Right ventricle myocardium superior (tissue), 1 donor: ENCODE results near the gene MARCHF6. TPM values are rescaled to one million over a fixed set of nuclear protein-coding genes. Genes with fewer than 3 reads are reported as not detected.
"Not testable (repeated sequence)": the region's sequence is repeated elsewhere in the genome, so short reads cannot be mapped to it uniquely, and the experiment has no call there.

Source experiments
- ATAC-seq: fragments of 200-7000 bp; cut with Tn5 transposase; one replicate; pipeline ENCODE4 v1.9.1; 2020; ENCODE audit warnings: mild to moderate bottlenecking; ENCODE audit not compliant: poor library complexity
- DNase-seq: peaks from one replicate; pipeline ENCODE4 v3.0.0-alpha.2; 2020
- intact Hi-C: fragments of 100-400 bp; cut with DNase I; formaldehyde crosslinking; loops from one replicate; pipeline ENCODE4 v1.11.2; 2022
- long read RNA-seq: library from polyadenylated mRNA; unstranded; transcript quantifications from one replicate; pipeline ENCODE4 v2.0.0, GENCODE V29; 2021
- total RNA-seq: library from RNA; stranded (reverse); fragmentation: NEBNext Ultra II Directional; extraction: Animal tissue kit (Norgen Biotek cat#: 25700); gene quantifications from one replicate; pipeline ENCODE4 v1.2.1, GENCODE V29; 2021
- donor health status: DM: no; HTN: yes; CAD: no; lungs with severe emphysema.

MARCHF6 gene, protein sequence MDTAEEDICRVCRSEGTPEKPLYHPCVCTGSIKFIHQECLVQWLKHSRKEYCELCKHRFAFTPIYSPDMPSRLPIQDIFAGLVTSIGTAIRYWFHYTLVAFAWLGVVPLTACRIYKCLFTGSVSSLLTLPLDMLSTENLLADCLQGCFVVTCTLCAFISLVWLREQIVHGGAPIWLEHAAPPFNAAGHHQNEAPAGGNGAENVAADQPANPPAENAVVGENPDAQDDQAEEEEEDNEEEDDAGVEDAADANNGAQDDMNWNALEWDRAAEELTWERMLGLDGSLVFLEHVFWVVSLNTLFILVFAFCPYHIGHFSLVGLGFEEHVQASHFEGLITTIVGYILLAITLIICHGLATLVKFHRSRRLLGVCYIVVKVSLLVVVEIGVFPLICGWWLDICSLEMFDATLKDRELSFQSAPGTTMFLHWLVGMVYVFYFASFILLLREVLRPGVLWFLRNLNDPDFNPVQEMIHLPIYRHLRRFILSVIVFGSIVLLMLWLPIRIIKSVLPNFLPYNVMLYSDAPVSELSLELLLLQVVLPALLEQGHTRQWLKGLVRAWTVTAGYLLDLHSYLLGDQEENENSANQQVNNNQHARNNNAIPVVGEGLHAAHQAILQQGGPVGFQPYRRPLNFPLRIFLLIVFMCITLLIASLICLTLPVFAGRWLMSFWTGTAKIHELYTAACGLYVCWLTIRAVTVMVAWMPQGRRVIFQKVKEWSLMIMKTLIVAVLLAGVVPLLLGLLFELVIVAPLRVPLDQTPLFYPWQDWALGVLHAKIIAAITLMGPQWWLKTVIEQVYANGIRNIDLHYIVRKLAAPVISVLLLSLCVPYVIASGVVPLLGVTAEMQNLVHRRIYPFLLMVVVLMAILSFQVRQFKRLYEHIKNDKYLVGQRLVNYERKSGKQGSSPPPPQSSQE
- total RNA-seq = 170 TPM
- long read RNA-seq, full-length matches to known transcripts = 67 of 78 reads
- long read RNA-seq, partial matches to known transcripts = 5 of 78 reads
- long read RNA-seq, other reads (novel, unspliced or antisense) = 6 of 78 reads

DNA sequence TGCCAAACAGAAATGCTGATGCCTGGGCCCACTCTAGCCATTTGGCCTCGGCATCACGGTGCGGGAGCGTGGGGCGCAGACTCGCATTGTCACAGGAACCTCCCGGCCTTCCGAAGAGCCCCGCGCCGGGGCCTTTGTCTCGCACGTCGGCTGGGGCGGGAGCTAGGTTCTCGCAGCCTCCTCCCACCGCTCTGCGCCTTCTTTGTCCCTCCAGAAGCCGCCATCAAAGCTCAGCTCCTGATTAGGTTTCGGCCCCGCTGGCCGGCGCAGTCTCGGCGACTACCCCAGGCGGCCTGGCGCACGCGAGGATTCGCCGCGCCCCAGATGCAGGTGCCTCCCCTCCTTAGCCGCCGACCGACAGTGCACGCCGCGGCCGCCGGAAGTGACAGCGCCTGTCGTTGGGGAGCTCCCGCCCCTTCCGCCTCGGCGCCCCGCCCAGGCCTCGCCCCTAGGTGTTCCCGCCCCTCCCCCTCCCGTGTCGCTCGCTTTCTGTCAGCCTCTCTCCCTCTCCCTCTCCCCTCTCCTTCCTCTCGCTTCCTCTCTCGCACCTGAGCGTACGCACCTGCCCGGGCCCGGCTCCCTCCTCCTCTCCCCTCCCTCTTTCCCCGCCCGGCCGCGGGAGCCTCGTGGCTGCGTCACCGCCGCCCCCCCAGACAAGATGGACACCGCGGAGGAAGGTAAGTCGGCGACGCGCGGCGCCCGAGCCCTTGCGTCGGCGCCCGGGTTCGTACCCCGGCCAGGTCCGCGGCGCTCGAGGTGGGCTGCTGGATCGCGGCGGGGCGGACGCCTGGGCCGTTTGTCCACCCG lies at the start of gene MARCHF6:
Gene MARCHF6, plus strand, starts transcription at position 455 of the 807 bp plus-strand sequence. Its CDS starts 204 bp downstream, at position 659.
- intact Hi-C loops = no loop called here
- ATAC-seq (peak; percentile 97), DNase-seq (peak; percentile 97)

DNA sequence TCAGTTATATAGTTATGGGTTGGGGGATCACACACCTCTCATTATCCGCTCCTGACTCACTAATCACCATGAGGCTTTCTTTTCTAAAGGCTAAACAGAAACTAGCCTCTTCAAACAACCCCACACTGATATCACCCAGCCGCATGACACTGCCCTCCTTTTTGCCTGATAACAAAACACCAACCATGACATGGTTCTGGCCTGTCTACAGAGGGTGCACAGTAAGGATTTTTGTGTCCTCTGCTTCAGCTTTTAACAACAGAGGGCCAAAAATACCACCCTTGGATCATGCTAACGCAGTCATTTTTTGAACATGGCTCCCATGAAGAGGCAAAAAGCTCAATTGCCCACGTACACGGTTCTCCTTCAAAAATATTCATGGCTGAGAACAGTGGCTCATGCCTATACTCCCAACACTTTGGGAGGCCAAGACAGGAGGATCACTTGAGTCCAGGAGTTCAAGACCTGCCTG lies 49.8 kb upstream of the MARCHF6 start:
- intact Hi-C loops = no loop called here
- no peak for ATAC-seq
- peak; percentile 12 for DNase-seq

DNA sequence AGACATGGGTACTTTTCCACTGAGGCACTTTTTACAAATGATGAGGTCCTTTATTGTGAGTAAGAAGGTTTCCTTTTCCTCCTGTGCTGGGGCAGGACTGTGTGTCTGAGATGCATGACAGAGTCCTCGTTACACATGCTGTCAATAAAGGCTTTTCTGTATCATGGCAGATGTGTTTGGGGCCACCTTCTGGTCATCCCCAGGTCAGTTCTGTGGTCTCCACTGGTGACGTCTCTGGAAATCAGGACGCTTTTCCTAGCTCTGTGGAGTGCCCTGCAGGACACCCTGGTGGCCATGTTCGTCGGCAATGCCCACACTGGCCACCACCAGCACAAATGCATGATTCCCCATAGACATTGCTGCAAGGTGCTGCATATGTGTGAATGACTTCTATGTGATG lies 48.6 kb upstream of the MARCHF6 start:
- DNase-seq (peak; percentile 20), ATAC-seq (no peak)
- intact Hi-C loops = no loop called here

DNA sequence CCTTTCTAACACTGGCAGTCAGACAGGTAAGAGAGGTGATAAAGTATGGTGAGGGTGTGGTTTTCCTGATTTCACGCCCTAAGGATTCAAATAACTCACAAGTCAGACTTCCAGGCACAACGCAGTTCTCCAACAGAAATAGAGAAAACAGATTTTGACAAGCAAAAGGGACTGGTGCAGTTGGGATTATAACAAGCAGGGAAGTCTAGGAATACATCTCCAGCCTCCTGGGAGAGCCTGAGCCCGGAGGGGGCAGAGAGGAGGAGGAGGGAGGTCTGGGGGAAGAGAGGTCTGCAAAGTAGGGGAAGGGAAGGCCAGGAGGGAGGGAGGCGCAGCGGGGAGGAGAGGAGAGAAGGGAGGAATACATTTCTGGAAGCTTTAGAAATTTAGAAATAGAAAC lies 47.4 kb upstream of the MARCHF6 start:
- intact Hi-C loops = no loop called here
- no peak for ATAC-seq

DNA sequence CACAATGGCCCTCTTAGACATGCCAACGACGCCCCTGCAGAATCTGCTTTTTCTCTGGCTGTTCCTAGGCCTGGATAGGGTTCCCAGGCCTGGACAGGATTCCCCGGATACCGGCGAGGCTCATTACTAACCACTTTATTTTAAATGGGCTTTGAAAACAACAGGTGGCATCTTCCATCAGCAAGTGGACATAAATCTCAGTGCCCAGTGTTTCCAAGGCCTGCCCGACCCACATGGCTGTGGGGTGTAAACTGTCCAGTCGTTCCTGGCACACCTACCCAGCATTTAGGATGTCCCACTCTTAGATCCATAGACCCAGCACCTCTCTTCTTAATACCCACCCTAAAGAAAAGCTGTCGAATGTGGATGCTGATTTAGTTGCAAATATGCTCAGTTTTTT lies 46.7 kb upstream of the MARCHF6 start:
- intact Hi-C loops = no loop called here
- peak; percentile 28 for ATAC-seq
- DNase-seq = peak; percentile 18

More for the DNA sequence above, 47.4 kb upstream of the MARCHF6 start:
- no peak for DNase-seq

DNA sequence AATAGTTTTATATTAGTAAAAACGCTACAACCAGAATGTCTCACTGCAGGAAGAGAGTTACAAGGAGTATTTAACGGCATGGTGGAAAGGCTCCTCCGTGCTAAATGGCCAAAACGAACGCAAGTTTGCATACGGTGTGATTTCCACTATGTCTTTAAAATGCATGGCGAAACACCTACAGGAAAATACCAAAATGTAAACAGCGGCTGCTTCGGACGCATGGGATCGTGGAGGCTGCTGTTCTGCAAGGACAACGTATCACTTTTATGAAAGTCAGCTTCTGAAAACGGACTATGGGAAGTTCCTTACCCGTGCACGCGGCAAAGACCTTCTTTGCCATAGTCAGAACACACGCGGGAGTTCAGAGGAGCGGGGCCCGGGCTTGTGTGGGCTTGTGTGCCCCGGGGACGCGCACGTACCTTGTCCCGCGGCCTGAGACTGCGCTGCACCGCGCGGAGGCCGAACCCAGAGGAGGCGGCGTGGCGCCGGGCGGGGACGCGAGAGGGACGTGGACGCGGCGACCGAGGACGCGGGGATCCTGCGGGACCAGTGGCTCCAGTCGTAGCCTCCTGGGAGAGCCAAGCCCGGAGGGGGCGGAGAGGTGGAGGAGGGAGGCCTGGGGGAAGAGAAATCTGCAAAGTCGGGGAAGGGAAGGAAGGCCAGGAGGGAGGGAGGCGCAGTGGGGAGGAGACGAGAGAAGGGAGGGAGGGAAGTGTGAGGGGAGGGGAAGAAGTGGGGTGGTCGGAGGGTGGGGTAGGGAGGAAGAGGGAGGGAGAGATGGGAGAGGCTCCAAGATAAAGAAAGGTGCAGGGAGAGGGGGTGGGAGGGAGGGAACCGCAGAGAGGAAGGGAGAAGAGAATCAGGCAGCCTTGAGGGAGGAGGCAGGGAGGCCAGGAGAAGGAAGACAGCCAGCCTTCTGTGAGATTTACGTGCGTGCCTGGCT lies 46.0 kb upstream of the MARCHF6 start, which contains the start of gene CMBL:
Gene CMBL, minus strand, starts transcription at position 697 of the 943 bp plus-strand sequence. CDS start 17,140 bp downstream, outside the sequence.
- intact Hi-C loops = no loop called here
- peak; percentile 74 for DNase-seq
- peak; percentile 89 for ATAC-seq

DNA sequence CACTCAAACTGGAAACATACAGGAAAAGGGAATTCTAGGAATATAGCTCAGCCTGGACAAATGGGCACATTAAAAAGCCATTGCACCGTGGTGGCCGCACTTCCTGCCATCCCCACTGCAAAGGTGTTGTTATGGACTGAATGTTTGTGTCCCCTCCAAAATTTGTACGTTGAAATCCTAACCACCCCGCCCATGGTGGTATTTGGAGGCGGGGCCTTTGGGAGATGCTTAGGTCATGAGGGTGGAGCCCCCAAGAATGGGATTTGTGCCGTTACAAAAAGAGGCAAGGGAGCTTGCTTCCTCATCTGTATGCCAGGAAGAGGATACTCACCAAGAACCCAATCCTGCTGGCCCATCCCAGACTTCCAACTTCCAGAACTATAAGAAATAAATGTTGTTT lies 44.7 kb upstream of the MARCHF6 start:
- intact Hi-C loops = no loop called here
- DNase-seq = no peak
- ATAC-seq = no peak

DNA sequence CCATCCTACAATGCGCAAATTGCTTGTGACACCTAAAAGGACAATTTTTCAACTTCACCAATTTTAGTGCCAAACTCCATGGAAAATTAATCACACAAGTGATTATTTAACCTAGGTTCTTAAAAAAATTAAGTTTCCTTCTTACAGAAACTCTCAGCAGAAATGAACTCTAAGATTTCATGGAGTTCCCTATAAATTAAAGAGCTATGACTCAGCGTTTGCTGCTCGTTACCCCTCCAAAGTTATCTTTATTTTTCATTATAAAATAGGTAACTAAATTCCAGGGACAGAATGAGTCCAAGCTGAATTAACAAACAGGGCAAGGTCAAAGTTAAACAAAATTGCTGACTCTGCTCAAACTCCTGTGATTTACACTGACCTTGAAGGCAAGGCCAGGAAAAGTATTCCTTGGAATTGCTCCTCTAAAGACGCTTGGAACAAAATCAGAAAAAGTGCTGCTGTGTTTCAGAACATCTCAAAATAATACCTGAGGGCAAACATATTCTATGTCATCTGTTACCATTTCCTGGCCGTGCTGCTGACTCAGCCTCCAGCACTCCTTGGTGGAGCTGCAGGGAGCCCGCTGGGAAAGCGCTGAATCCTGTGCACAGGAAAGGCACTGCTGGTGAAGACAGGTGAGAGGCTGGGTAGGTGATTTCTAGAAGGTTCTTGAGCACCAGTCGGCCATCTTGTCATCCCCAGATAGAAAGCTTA lies 43.3 kb upstream of the MARCHF6 start:
- intact Hi-C loops = no loop called here
- DNase-seq (no peak), ATAC-seq (no peak)

DNA sequence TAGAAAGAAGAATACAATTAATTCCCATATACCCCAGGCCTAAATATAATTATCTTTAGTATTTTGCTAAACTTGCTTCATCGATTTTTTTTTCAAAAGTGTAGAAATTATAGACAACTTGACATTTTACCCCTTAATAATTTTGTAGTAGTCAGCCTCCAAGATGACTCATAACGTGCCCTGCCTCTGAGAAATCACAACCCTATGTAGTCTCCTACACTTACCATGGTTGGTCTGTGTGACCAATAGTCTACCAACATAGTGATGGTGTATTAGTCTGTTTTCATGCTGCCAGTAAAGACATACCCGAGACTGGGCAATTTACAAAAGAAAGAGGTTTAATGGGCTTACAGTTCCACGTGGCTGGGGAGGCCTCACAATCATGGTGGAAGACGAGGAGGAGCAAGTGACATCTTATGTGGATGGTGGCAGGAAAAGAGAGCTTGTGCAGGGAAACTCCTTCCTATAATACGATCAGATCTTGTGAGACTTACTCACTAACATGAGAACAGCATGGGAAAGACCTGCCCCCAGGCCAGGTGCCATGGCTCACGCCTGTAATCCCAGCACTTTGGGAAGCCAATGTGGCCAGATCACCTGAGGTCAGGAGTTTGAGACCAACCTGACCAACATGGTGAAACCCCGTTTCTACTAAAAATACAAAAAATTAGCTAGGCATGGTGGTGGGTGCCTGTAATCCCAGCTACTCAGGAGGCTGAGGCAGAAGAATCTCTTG lies 42.5 kb upstream of the MARCHF6 start:
- ATAC-seq, intact Hi-C loops, DNase-seq: not testable (repeated sequence)

DNA sequence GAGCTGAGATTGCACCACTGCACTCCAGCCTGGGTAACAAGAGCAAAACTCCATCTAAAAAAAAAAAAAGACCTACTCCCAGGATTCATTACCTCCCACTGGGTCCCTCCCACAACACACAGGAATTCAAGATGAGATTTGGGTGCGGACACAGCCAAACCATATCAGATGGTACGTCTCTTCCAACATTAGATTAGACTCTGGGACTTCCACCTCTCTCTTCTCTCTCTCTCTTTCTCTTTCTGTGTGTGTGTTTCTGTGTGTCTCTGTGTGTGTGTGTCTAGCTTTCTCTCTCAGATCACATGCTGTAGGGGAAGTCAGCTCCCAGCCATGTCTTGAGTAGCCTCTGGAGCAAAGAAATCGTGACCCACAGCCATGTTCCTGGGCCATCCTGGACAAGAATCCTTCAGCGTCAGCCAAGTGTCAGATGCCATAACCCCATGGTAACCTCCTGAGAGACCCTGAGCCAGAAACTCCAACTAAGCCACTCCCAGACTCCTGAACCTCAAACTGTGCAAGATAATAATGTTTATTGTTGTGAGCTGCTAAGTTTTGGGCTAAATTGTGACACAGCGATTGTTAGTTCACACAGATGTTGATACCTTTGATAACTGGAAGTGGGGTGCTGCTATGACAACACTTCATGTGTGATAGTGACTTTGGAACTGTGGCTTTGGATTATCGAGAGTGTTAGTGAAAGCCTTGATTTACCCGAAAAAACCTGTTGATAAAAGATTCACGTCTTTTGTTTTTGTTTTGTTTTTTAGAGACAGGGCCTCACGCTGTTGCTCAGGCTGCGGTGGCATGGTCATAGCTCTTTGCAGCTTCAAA lies 41.7 kb upstream of the MARCHF6 start:
- DNase-seq (no peak), ATAC-seq (no peak)
- intact Hi-C loops = no loop called here

DNA sequence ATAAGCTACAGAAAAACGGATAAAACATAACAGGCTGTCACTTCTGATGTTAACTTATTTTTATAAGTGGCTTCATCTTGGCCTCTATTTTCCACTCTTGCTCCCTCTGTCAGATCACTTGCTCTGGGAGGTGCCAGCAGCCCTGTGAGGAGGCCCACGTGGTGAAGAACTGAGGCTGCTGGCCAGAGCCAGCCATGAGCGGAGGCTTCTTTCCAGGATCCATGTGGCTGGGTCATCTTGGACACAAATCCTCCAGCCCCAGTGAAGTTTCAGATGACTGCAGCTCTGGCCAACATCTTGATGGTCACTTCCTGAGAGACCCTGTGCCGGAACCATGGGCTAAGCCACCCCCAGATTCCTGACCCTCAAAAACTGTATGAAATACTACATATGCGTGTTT lies 38.3 kb upstream of the MARCHF6 start:
- ATAC-seq = no peak
- intact Hi-C loops = no loop called here

DNA sequence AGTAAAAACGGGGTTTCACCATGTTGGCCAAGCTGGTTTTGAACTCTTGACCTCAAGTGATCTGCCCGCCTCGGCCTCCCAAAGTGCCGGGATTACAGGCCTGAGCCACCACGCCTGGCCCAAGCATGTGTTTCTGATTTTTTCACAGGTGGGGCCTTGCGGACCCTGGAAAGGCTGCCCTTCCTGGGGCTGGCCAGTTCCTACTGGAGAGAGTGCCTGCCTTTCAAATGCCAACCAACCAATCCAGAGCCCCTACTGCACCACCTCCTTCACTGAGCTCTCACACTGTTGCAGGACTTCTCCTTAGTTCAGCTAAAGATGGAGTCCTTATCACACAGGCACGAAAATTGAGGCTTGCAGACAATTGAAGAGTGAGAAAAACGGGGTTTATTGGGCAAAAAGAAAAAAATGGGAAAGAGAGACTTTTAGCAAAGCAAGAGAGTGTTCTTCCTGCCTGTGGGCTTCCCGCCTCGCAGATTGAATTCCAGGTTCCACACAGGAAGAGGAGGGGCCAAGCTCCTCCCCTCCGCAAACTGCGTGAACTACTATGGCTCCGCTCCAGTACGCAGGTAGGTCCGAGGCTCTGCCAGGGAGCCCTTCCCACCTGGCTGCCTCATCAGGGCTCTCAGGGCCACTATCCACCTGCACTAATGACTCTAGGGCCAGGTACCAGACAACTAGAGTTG lies 37.5 kb upstream of the MARCHF6 start:
- DNase-seq (no peak), ATAC-seq (no peak)
- intact Hi-C loops = no loop called here

More for the DNA sequence above, 38.3 kb upstream of the MARCHF6 start:
- no peak for DNase-seq

DNA sequence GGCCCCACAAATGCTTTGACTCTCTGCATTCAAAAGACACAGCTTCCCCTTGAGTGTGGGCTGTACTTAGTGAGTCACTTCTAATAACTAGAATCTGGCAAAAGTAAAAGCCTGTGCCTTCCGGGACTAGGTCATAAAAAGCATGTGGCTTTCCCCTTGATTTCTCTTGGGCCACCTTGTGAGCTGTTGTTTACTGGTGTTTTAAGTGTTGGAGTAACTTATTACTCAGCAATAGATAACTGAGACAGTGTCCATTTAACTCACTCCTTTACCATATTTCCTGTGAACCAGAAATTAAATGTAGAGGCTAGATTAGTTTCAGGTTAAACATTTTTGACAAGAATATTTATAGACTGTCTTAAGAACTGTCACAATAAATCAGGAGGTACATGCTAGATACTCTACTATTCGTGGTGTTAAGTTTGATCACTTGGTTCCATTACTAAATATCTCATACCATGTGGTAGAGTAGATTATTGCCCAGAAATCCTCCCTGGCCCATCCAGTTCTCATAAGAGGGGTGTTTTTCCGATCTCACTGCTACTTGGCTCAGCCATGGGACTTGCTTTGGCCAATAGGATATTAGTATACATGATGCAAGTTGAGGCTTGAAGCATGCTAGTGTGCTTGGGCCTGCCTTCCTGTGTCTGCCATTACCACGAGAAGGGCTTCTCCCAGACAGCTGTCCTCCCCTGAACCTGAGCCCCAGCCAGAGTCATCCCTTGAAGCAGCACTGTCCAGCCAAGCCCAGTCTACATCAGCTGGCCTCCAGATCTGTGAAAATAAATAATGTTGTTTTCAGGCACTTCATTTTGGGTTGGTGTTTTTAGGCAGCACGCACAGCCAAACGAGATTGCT lies 35.4 kb upstream of the MARCHF6 start:
- no peak for ATAC-seq
- intact Hi-C loops = no loop called here
- DNase-seq = no peak
